HepG2 (cell line): Measurements from ENCODE around the gene PRKAG3. TPM values are rescaled to one million over a fixed set of nuclear protein-coding genes. Genes with fewer than 3 reads are reported as not detected.
A peak's percentile ranks its signal among the peaks of the same experiment; 100 is the strongest.

Experiments used
- KDM1A ChIP-seq: IDR thresholded peaks from 2 replicates; pipeline ENCODE4 v1.6.1; 2016; ENCODE audit warnings: missing compliant biosample characterization
- MED13 ChIP-seq: sonication (generic); formaldehyde crosslinking; IDR thresholded peaks from 2 replicates; pipeline ENCODE4 v1.5.0; 2020; ENCODE audit warnings: missing genetic modification reagents
- MIXL1 ChIP-seq: IDR thresholded peaks from 2 replicates; pipeline ENCODE4 v1.6.1; 2016
- MTF2 ChIP-seq: sonication (generic); formaldehyde crosslinking; IDR thresholded peaks from 2 replicates; pipeline ENCODE4 v1.5.0; 2020; ENCODE audit warnings: missing genetic modification reagents, borderline replicate concordance
- THYN1 ChIP-seq: sonication (generic); formaldehyde crosslinking; IDR thresholded peaks from 2 replicates; pipeline ENCODE4 v1.8.1; 2023; ENCODE audit warnings: low read depth, mild to moderate bottlenecking, moderate library complexity, missing genetic modification reagents, borderline replicate concordance
- ZNF331 ChIP-seq: sonication (generic); formaldehyde crosslinking; IDR thresholded peaks from 2 replicates; pipeline ENCODE4 v1.4.0; 2020; ENCODE audit warnings: missing genetic modification reagents
- ZNF431 ChIP-seq: sonication (generic); formaldehyde crosslinking; IDR thresholded peaks from 2 replicates; pipeline ENCODE4 v1.9.0; 2022; ENCODE audit warnings: missing genetic modification reagents, low read depth, mild to moderate bottlenecking, borderline replicate concordance
- ZNF609 ChIP-seq: sonication (generic); formaldehyde crosslinking; IDR thresholded peaks from 2 replicates; pipeline ENCODE4 v1.4.0; 2020; ENCODE audit warnings: mild to moderate bottlenecking, missing genetic modification reagents, borderline replicate concordance
- polyA plus RNA-seq, 8 experiments: library from polyadenylated mRNA; depleted of rRNA in 3 of 8; stranded (reverse) in 7 of 8; unstranded in 1 of 8; fragments of >200 nt; fragmentation: Illumina TruSeq in 4 of 8; extraction: Trizol in 4 of 8; gene quantifications; 2 replicates each; pipeline versions ENCODE4 v1.2.1 to v1.2.3, GENCODE V29; 2011 to 2016; ENCODE audit warnings: low read depth in 4 of 8, missing spikeins in 1 of 8, mixed read lengths in 1 of 8; ENCODE audit not compliant: insufficient read depth in 1 of 8
- total RNA-seq, 5 experiments: library from RNA; depleted of rRNA; stranded (reverse); fragments of >200 nt; fragmentation: Illumina TruSeq; extraction: Trizol; gene quantifications; 2 replicates each; pipeline ENCODE4 v1.2.3, GENCODE V29; 2016; ENCODE audit warnings: low read depth in 1 of 5
- TF ChIP-seq, protein P1 (sequence below): sonication (generic); formaldehyde crosslinking; IDR thresholded peaks from 2 replicates; pipeline ENCODE4 v1.4.0; 2020; ENCODE audit warnings: missing genetic modification reagents, borderline replicate concordance
- TF ChIP-seq, protein P2 (sequence below): sonication (generic); formaldehyde crosslinking; IDR thresholded peaks from one replicate; pipeline ENCODE4 v1.5.1; 2020; ENCODE audit warnings: mild to moderate bottlenecking, missing genetic modification reagents; ENCODE audit errors: not compliant biosample characterization

PRKAG3 gene
- total and polyA plus RNA-seq, 2 of the 13 experiments (the other 11 are each of a cell fraction or from before 2014, with no cell fraction given): not detected

GRCh38 chr2:218780851-218781690, 50.5 kb downstream of the PRKAG3 start (continued):
- TF ChIP-seq ZNF609 (CRISPR knock-in tag) (peak; percentile 53; the same call in 1 of the 2 replicates), ZNF431 (CRISPR knock-in tag) (no peak), MIXL1 (CRISPR knock-in tag) (0 out of 2 replicates have a peak, but pooled peaks have one; percentile 12), ZNF331 (no peak), KDM1A (peak; percentile 73; the same call in 1 of the 2 replicates), MTF2 (no peak), MED13 (CRISPR knock-in tag) (0 out of 2 replicates have a peak, but pooled peaks have one; percentile 8), THYN1 (CRISPR knock-in tag) (0 out of 2 replicates have a peak, but pooled peaks have one; percentile 67)
- TF ChIP-seq, protein P1, sequence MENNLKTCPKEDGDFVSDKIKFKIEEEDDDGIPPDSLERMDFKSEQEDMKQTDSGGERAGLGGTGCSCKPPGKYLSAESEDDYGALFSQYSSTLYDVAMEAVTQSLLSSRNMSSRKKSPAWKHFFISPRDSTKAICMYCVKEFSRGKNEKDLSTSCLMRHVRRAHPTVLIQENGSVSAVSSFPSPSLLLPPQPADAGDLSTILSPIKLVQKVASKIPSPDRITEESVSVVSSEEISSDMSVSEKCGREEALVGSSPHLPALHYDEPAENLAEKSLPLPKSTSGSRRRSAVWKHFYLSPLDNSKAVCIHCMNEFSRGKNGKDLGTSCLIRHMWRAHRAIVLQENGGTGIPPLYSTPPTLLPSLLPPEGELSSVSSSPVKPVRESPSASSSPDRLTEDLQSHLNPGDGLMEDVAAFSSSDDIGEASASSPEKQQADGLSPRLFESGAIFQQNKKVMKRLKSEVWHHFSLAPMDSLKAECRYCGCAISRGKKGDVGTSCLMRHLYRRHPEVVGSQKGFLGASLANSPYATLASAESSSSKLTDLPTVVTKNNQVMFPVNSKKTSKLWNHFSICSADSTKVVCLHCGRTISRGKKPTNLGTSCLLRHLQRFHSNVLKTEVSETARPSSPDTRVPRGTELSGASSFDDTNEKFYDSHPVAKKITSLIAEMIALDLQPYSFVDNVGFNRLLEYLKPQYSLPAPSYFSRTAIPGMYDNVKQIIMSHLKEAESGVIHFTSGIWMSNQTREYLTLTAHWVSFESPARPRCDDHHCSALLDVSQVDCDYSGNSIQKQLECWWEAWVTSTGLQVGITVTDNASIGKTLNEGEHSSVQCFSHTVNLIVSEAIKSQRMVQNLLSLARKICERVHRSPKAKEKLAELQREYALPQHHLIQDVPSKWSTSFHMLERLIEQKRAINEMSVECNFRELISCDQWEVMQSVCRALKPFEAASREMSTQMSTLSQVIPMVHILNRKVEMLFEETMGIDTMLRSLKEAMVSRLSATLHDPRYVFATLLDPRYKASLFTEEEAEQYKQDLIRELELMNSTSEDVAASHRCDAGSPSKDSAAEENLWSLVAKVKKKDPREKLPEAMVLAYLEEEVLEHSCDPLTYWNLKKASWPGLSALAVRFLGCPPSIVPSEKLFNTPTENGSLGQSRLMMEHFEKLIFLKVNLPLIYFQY (CRISPR knock-in tag): no peak
- TF ChIP-seq, protein P2, sequence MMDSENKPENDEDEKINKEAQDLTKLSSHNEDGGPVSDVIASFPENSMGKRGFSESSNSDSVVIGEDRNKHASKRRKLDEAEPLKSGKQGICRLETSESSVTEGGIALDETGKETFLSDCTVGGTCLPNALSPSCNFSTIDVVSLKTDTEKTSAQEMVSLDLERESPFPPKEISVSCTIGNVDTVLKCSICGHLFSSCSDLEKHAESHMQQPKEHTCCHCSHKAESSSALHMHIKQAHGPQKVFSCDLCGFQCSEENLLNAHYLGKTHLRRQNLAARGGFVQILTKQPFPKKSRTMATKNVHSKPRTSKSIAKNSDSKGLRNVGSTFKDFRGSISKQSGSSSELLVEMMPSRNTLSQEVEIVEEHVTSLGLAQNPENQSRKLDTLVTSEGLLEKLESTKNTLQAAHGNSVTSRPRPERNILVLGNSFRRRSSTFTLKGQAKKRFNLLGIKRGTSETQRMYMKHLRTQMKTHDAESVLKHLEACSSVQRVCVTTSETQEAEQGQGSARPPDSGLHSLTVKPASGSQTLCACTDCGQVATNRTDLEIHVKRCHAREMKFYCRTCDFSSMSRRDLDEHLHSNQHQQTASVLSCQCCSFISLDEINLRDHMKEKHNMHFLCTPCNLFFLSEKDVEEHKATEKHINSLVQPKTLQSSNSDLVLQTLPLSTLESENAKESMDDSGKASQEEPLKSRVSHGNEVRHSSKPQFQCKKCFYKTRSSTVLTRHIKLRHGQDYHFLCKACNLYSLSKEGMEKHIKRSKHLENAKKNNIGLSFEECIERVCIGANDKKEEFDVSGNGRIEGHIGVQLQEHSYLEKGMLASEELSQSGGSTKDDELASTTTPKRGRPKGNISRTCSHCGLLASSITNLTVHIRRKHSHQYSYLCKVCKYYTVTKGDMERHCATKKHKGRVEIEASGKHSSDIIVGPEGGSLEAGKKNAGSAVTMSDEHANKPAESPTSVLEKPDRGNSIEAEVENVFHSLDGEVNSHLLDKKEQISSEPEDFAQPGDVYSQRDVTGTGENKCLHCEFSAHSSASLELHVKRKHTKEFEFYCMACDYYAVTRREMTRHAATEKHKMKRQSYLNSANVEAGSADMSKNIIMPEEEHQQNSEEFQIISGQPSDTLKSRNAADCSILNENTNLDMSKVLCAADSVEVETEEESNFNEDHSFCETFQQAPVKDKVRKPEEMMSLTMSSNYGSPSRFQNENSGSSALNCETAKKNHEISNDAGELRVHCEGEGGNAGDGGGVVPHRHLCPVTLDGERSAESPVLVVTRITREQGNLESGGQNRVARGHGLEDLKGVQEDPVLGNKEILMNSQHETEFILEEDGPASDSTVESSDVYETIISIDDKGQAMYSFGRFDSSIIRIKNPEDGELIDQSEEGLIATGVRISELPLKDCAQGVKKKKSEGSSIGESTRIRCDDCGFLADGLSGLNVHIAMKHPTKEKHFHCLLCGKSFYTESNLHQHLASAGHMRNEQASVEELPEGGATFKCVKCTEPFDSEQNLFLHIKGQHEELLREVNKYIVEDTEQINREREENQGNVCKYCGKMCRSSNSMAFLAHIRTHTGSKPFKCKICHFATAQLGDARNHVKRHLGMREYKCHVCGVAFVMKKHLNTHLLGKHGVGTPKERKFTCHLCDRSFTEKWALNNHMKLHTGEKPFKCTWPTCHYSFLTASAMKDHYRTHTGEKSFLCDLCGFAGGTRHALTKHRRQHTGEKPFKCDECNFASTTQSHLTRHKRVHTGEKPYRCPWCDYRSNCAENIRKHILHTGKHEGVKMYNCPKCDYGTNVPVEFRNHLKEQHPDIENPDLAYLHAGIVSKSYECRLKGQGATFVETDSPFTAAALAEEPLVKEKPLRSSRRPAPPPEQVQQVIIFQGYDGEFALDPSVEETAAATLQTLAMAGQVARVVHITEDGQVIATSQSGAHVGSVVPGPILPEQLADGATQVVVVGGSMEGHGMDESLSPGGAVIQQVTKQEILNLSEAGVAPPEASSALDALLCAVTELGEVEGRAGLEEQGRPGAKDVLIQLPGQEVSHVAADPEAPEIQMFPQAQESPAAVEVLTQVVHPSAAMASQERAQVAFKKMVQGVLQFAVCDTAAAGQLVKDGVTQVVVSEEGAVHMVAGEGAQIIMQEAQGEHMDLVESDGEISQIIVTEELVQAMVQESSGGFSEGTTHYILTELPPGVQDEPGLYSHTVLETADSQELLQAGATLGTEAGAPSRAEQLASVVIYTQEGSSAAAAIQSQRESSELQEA: no peak
